Lower leg skin (tissue), 4 donors: ENCODE results near the gene MTAP. TPM values are rescaled to one million over a fixed set of nuclear protein-coding genes. Genes with fewer than 3 reads are reported as not detected.

Experiments
- DNase-seq, 2 donors: peaks; one replicate each; pipeline ENCODE4 v3.0.0-alpha.2; 2019; ENCODE audit warnings: low spot score in 2 of 2
- H3K4me3 ChIP-seq: fragments of 200-600 bp; sonication (generic); 2 replicates; pipeline ENCODE4 v1.5.1; 2017; ENCODE audit warnings: mild to moderate bottlenecking, low read depth; ENCODE audit not compliant: poor library complexity, severe bottlenecking
- POLR2A ChIP-seq, 2 donors: fragments of 450-650 bp; IDR thresholded peaks; one replicate each; pipeline ENCODE4 v1.6.1; 2016 to 2017; ENCODE audit warnings: antibody characterized with exemption in 2 of 2, mild to moderate bottlenecking in 1 of 2, moderate library complexity in 1 of 2
- WGBS, 2 donors: methylation state at CpG; one replicate each; pipeline ENCODE4 v1.1.5; 2018; 5-methylcytosine and 5-hydroxymethylcytosine counted together
- intact Hi-C: fragments of 100-400 bp; cut with DNase I; formaldehyde crosslinking; loops from one replicate; pipeline ENCODE4 v1.15.0; 2023; ENCODE audit warnings: low total_unique reads
- total RNA-seq, 4 donors: library from RNA; depleted of rRNA; stranded (reverse); fragments of >200 nt; gene quantifications; one replicate each; pipeline ENCODE4 v1.1.0, GENCODE V29; 2016
- TF ChIP-seq, protein P1 (sequence below), 3 donors: fragments of 450-650 bp; IDR thresholded peaks; one replicate each; pipeline ENCODE4 v1.5.1; 2016; ENCODE audit warnings: antibody characterized with exemption in 3 of 3, mild to moderate bottlenecking in 3 of 3, moderate library complexity in 2 of 3

Gene MTAP
- total RNA-seq, 4 donors from 2014 or later: 12.9 to 18.2 (median 14.7) TPM

DNA sequence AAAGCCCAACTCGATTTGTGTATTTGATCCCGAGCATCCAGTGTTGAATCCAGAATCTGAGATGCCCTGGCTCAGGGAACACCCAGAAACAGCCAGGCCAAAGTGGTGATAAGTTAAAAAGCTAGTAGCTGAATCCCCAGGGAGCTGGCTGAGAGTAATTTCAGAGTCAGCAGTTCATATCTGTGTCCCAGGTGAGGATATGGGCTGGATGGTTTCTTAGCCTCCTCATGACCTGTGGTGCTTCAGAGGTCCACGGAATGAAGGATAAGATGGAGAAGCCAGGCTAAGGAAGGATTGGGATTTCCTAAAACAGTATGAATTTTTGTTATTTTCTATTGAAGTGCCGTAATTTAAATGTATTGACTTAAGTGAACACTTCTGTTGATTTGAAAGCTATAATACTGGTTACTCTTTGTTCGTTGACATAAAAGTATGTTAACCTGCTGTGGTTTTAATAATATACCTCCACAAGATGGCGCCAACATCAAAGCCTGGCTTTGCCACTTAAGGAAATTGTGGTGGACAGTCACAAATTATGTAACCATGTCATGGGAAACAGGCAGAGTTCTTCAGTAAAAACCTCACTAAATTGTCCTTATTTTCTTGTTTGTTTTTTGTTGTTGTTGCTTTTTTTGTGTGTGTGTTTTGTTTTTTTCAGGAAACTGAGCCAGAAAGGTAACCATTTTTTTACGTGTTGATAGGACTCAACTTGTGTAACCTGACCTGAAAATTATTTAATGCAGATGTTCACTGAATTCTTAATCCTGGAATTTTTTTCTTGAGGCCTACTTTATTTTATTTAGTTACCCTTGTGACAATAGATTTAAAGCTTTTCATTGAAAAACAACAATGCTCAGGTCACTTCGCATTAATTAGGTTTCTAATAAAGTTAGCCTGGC, 11.4 kb downstream of the MTAP start:
- TF ChIP-seq, protein P1, sequence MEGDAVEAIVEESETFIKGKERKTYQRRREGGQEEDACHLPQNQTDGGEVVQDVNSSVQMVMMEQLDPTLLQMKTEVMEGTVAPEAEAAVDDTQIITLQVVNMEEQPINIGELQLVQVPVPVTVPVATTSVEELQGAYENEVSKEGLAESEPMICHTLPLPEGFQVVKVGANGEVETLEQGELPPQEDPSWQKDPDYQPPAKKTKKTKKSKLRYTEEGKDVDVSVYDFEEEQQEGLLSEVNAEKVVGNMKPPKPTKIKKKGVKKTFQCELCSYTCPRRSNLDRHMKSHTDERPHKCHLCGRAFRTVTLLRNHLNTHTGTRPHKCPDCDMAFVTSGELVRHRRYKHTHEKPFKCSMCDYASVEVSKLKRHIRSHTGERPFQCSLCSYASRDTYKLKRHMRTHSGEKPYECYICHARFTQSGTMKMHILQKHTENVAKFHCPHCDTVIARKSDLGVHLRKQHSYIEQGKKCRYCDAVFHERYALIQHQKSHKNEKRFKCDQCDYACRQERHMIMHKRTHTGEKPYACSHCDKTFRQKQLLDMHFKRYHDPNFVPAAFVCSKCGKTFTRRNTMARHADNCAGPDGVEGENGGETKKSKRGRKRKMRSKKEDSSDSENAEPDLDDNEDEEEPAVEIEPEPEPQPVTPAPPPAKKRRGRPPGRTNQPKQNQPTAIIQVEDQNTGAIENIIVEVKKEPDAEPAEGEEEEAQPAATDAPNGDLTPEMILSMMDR (IDR thresholded peaks at IDR 0.05): no peak
- no peak for TF ChIP-seq POLR2A (IDR thresholded peaks at IDR 0.05)
- DNase-seq: peak in 1 of 2 donors; percentile 83
- intact Hi-C loops: loop anchor here (5.0 to 10.0 kb wide), 3 partner anchors 311 to 631 kb away; partner anchors contain the start of gene DMRTA1
- WGBS, 2 donors: 50% methylated on average over 8 of the region's 8 CpGs
- no peak overlapping the region for H3K4me3 ChIP-seq

DNA sequence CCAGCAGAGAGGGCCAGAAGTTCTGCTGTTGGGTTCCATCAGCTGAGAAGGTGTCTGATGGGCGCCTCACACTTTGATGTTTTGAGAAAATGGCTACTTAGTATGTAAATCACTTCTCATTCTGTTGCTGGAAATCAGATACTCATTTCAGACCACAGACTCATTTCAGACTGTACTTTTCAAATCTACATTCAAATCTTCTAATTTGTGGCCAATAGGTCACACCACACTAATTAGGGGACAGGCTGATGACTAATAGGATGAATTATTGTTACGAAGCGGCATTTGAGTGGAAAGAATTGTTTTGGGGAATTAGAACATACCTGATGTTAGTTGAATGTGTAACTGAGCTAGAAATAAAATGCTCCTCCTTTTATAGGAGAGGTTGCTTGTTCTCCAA, 13.2 kb downstream of the MTAP start:
- H3K4me3 ChIP-seq: no peak overlapping the region
- intact Hi-C loops: loop anchor here (10.0 kb wide), 2 partner anchors 309 to 629 kb away; partner anchors contain the start of gene DMRTA1
- no peak for TF ChIP-seq POLR2A (IDR thresholded peaks at IDR 0.05)
- TF ChIP-seq, protein P1 (IDR thresholded peaks at IDR 0.05): no peak
- 94 to 97% methylated on average over 3 of the region's 3 CpGs for WGBS, 2 donors
- no peak for DNase-seq

DNA sequence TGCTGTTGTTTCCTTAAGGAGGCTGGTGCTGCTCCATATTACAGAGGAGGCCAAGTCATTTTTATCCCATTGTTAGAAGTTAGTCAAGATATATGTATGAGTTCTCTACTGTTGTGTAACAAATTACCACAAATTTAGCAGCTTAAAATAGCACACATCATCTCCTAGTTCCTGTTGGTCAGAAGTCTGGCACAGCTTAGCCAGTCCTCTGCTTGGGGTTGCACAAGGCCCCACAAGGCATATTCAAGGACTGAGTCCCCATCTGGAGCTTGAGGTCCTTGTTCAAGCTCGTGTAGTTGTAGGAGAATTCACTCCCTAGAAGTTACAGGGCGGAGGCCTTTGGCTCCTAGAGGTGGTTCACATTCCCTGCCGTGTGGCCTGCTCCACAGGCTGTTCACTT, 14.7 kb downstream of the MTAP start:
- no peak for TF ChIP-seq POLR2A (IDR thresholded peaks at IDR 0.05)
- TF ChIP-seq, protein P1 (IDR thresholded peaks at IDR 0.05): no peak
- intact Hi-C loops: loop anchor here (10.0 kb wide), 2 partner anchors 308 to 628 kb away; partner anchors contain the start of gene DMRTA1
- DNase-seq: no peak
- 60 to 61% methylated on average over 3 of the region's 3 CpGs for WGBS, 2 donors
- no peak overlapping the region for H3K4me3 ChIP-seq

DNA sequence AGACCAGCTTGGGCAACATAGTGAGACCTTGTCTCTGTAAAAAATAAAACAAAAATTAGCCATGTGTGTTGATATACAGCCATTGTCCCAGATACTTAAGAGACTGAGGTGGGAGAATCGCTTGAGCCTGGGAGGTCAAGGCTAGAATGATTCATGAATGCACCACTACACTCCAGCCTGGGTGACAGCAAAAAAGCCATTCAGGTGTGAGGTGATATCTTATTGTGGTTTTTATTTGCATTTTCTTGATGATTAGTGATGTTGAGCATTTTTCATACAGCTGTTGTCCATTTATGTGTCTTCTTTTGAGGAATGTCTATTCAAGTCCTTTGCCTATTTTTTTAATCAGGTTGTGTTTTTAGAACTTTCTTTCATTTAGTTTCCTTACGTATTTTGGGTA, 23.2 kb downstream of the MTAP start:
- TF ChIP-seq, protein P1 (IDR thresholded peaks at IDR 0.05): no peak
- TF ChIP-seq POLR2A (IDR thresholded peaks at IDR 0.05): no peak
- H3K4me3 ChIP-seq: no peak overlapping the region
- intact Hi-C loops: no loop called here
- no peak for DNase-seq
- 94 to 99% methylated on average over 2 of the region's 2 CpGs for WGBS, 2 donors

DNA sequence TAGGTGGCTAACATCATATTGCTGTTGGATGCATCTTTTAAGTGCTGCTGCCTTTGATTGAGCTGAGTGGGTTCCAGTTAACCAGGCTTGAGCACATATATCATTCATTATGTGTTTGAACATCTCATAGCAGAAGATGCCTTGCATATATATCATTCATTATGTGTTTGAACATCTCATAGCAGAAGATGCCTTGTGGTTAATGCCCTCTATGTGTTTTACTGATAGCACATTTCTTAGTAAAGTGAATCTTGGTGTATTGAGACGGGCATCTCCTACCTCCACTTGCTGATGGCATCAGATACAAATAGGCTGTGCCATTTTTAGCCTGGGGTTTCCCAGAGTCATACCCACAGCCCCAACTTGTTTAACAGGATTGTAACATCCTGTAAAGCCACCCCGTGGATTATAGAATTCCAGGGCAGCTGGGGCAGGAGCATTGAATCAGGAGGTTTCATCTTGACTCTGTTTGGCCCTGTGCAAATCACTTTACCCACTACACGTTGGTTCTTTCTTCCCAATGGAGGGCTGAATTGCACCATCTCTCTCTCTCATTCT, 26.5 kb downstream of the MTAP start:
- no peak overlapping the region for H3K4me3 ChIP-seq
- TF ChIP-seq, protein P1 (IDR thresholded peaks at IDR 0.05): no peak
- no peak for TF ChIP-seq POLR2A (IDR thresholded peaks at IDR 0.05)
- no peak for DNase-seq
- intact Hi-C loops: no loop called here
- 61 to 62% methylated on average over 3 of the region's 3 CpGs for WGBS, 2 donors
